ENCODE measurements around the gene TOM1L2.
"Not testable (repeated sequence)": the region's sequence is repeated elsewhere in the genome, so short reads cannot be mapped to it uniquely, and the experiment has no call there.

Gene TOM1L2

GRCh38 chr17:17965152-17965721 is 7.0 kb downstream of the TOM1L2 start:
- peaks cover 13% of the 10 kb centered on the region for H3K4me1 ChIP-seq (ENCODE audit: control insufficient read depth, insufficient read depth, low read length)
- H3K4me3 ChIP-seq (ENCODE audit: low read length) = no peak overlapping the region
- no peaks in the 10 kb centered on the region for H3K27me3 ChIP-seq (replicated peaks; ENCODE audit: control insufficient read depth, insufficient read depth, low read length)
- H3K36me3 ChIP-seq (ENCODE audit: control insufficient read depth, insufficient read depth, low read length, severe bottlenecking) = no peaks in the 10 kb centered on the region
- no peaks in the 10 kb centered on the region for H3K9me3 ChIP-seq (ENCODE audit: control insufficient read depth, low read length)
- no peak overlapping the region for H3K9ac ChIP-seq (ENCODE audit: low read length)
- no peak for DNase-seq (ENCODE audit: low read depth)

GRCh38 chr17:17964710-17965109 is 7.5 kb downstream of the TOM1L2 start:
- H3K27me3 ChIP-seq (replicated peaks; ENCODE audit: control insufficient read depth, insufficient read depth, low read length) = no peaks in the 10 kb centered on the region
- DNase-seq (ENCODE audit: low read depth) = no peak
- no peaks in the 10 kb centered on the region for H3K36me3 ChIP-seq (ENCODE audit: control insufficient read depth, insufficient read depth, low read length, severe bottlenecking)
- no peak overlapping the region for H3K9ac ChIP-seq (ENCODE audit: low read length)
- H3K4me3 ChIP-seq (ENCODE audit: low read length) = no peak overlapping the region
- peaks cover 17% of the 10 kb centered on the region for H3K4me1 ChIP-seq (ENCODE audit: control insufficient read depth, insufficient read depth, low read length)
- no peaks in the 10 kb centered on the region for H3K9me3 ChIP-seq (ENCODE audit: control insufficient read depth, low read length)

GRCh38 chr17:17963694-17964436 is 8.3 kb downstream of the TOM1L2 start:
- Histone ChIP-seq H3K9me3 (ENCODE audit: control insufficient read depth, low read length) (no peaks in the 10 kb centered on the region), H3K4me1 (ENCODE audit: control insufficient read depth, insufficient read depth, low read length) (peaks cover 25% of the 10 kb centered on the region), H3K4me3 (ENCODE audit: low read length) (no peak overlapping the region), H3K36me3 (ENCODE audit: control insufficient read depth, insufficient read depth, low read length, severe bottlenecking) (no peaks in the 10 kb centered on the region), H3K9ac (ENCODE audit: low read length) (no peak overlapping the region), H3K27me3 (replicated peaks; ENCODE audit: control insufficient read depth, insufficient read depth, low read length) (no peaks in the 10 kb centered on the region)
- no peak for DNase-seq (ENCODE audit: low read depth)

GRCh38 chr17:17963066-17963465 is 9.1 kb downstream of the TOM1L2 start:
- Histone ChIP-seq H3K9me3 (ENCODE audit: control insufficient read depth, low read length) (no peaks in the 10 kb centered on the region), H3K4me1 (ENCODE audit: control insufficient read depth, insufficient read depth, low read length) (peaks cover 33% of the 10 kb centered on the region), H3K27me3 (replicated peaks; ENCODE audit: control insufficient read depth, insufficient read depth, low read length) (no peaks in the 10 kb centered on the region), H3K36me3 (ENCODE audit: control insufficient read depth, insufficient read depth, low read length, severe bottlenecking) (no peaks in the 10 kb centered on the region), H3K9ac (ENCODE audit: low read length) (no peak overlapping the region), H3K4me3 (ENCODE audit: low read length) (no peak overlapping the region)
- no peak for DNase-seq (ENCODE audit: low read depth)

- Histone ChIP-seq H3K9me3 (ENCODE audit: control insufficient read depth, low read length) (no peaks in the 10 kb centered on the region), H3K36me3 (ENCODE audit: control insufficient read depth, insufficient read depth, low read length, severe bottlenecking) (no peaks in the 10 kb centered on the region), H3K4me3 (ENCODE audit: low read length) (no peak overlapping the region), H3K4me1 (ENCODE audit: control insufficient read depth, insufficient read depth, low read length) (peaks cover 29% of the 10 kb centered on the region), H3K27me3 (replicated peaks; ENCODE audit: control insufficient read depth, insufficient read depth, low read length) (no peaks in the 10 kb centered on the region), H3K9ac (ENCODE audit: low read length) (no peak overlapping the region)
- DNase-seq (ENCODE audit: low read depth) = no peak
Observed at GRCh38 chr17:17960500-17961030, 11.6 kb downstream of the TOM1L2 start.

- Histone ChIP-seq H3K4me1 (ENCODE audit: control insufficient read depth, insufficient read depth, low read length) (peaks cover 29% of the 10 kb centered on the region), H3K4me3 (ENCODE audit: low read length) (peak overlapping the region; percentile 74), H3K9ac (ENCODE audit: low read length) (peak overlapping the region; percentile 72), H3K36me3 (ENCODE audit: control insufficient read depth, insufficient read depth, low read length, severe bottlenecking) (peaks cover 4% of the 10 kb centered on the region), H3K9me3 (ENCODE audit: control insufficient read depth, low read length) (no peaks in the 10 kb centered on the region), H3K27me3 (replicated peaks; ENCODE audit: control insufficient read depth, insufficient read depth, low read length) (no peaks in the 10 kb centered on the region)
- DNase-seq (ENCODE audit: low read depth) = peak; percentile 64
Observed at GRCh38 chr17:17959520-17960361, 12.5 kb downstream of the TOM1L2 start.

- no peaks in the 10 kb centered on the region for H3K27me3 ChIP-seq (replicated peaks; ENCODE audit: control insufficient read depth, insufficient read depth, low read length)
- no peak for DNase-seq (ENCODE audit: low read depth)
- H3K4me3 ChIP-seq (ENCODE audit: low read length) = peak overlapping the region; percentile 74
- H3K9me3 ChIP-seq (ENCODE audit: control insufficient read depth, low read length) = no peaks in the 10 kb centered on the region
- H3K36me3 ChIP-seq (ENCODE audit: control insufficient read depth, insufficient read depth, low read length, severe bottlenecking) = peaks cover 5% of the 10 kb centered on the region
- peak overlapping the region; percentile 72 for H3K9ac ChIP-seq (ENCODE audit: low read length)
- peaks cover 29% of the 10 kb centered on the region for H3K4me1 ChIP-seq (ENCODE audit: control insufficient read depth, insufficient read depth, low read length)
Observed at GRCh38 chr17:17958982-17959381, 13.2 kb downstream of the TOM1L2 start.

- Histone ChIP-seq H3K9ac (ENCODE audit: low read length) (no peak overlapping the region), H3K4me1 (ENCODE audit: control insufficient read depth, insufficient read depth, low read length) (peaks cover 29% of the 10 kb centered on the region), H3K9me3 (ENCODE audit: control insufficient read depth, low read length) (no peaks in the 10 kb centered on the region), H3K27me3 (replicated peaks; ENCODE audit: control insufficient read depth, insufficient read depth, low read length) (no peaks in the 10 kb centered on the region), H3K4me3 (ENCODE audit: low read length) (no peak overlapping the region), H3K36me3 (ENCODE audit: control insufficient read depth, insufficient read depth, low read length, severe bottlenecking) (peaks cover 5% of the 10 kb centered on the region)
- DNase-seq (ENCODE audit: low read depth) = no peak
Observed at GRCh38 chr17:17957584-17957916, 14.7 kb downstream of the TOM1L2 start.

- not testable (repeated sequence) for H3K36me3 ChIP-seq (ENCODE audit: control insufficient read depth, insufficient read depth, low read length, severe bottlenecking); H3K4me3 ChIP-seq (ENCODE audit: low read length); H3K9ac ChIP-seq (ENCODE audit: low read length); H3K9me3 ChIP-seq (ENCODE audit: control insufficient read depth, low read length); DNase-seq (ENCODE audit: low read depth); H3K27me3 ChIP-seq (replicated peaks; ENCODE audit: control insufficient read depth, insufficient read depth, low read length)
- peaks cover 35% of the 10 kb centered on the region for H3K4me1 ChIP-seq (ENCODE audit: control insufficient read depth, insufficient read depth, low read length)
Observed at GRCh38 chr17:17955790-17956341, 16.3 kb downstream of the TOM1L2 start.

- H3K4me1 ChIP-seq (ENCODE audit: control insufficient read depth, insufficient read depth, low read length) = peaks cover 25% of the 10 kb centered on the region
- no peaks in the 10 kb centered on the region for H3K9me3 ChIP-seq (ENCODE audit: control insufficient read depth, low read length)
- no peak for DNase-seq (ENCODE audit: low read depth)
Observed at GRCh38 chr17:17954079-17954478, 18.1 kb downstream of the TOM1L2 start.

GRCh38 chr17:17952691-17953090 is 19.5 kb downstream of the TOM1L2 start:
- Histone ChIP-seq H3K36me3 (ENCODE audit: control insufficient read depth, insufficient read depth, low read length, severe bottlenecking) (peaks cover 5% of the 10 kb centered on the region), H3K4me1 (ENCODE audit: control insufficient read depth, insufficient read depth, low read length) (peaks cover 23% of the 10 kb centered on the region), H3K27me3 (replicated peaks; ENCODE audit: control insufficient read depth, insufficient read depth, low read length) (no peaks in the 10 kb centered on the region), H3K9me3 (ENCODE audit: control insufficient read depth, low read length) (no peaks in the 10 kb centered on the region), H3K9ac (ENCODE audit: low read length) (no peak overlapping the region), H3K4me3 (ENCODE audit: low read length) (no peak overlapping the region)
- DNase-seq (ENCODE audit: low read depth) = no peak

More at GRCh38 chr17:17954079-17954478, 18.1 kb downstream of the TOM1L2 start:
- Histone ChIP-seq H3K4me3 (ENCODE audit: low read length) (no peak overlapping the region), H3K27me3 (replicated peaks; ENCODE audit: control insufficient read depth, insufficient read depth, low read length) (no peaks in the 10 kb centered on the region), H3K36me3 (ENCODE audit: control insufficient read depth, insufficient read depth, low read length, severe bottlenecking) (peaks cover 5% of the 10 kb centered on the region), H3K9ac (ENCODE audit: low read length) (no peak overlapping the region)

Measured in adipocyte (in vitro differentiated cells).